ENCODE results near the gene NTN1.

The NTN1 gene

DNA sequence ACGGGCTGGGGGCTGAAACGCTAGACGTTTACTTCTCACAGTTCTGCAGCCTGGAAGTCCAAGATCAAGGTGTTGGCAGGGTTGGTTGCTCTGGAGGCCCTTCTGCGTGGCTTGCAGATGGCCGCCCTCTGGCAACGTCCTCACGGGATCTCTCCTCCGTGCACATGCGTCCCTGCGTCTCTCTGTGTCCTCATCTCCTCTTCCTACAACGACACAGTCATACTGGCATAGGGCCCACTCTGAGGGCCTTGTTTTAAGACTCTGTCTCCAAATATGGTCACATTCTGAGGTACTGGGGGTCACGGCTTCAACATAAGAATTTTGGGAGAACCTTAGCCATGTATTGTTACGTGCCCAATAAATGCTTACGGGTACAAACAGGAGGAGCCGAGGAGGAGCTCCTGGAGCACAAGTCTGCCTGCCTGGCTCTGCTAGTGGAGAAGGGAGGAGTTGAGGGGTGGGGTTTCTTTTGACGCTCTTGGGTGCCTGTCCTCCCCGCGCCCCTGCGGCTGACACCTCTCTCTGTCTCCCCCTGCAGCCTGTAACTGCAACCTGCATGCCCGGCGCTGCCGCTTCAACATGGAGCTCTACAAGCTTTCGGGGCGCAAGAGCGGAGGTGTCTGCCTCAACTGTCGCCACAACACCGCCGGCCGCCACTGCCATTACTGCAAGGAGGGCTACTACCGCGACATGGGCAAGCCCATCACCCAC lies 141.1 kb downstream of the NTN1 start:
- DNase-seq (ENCODE audit: low read depth) = no peak

DNA sequence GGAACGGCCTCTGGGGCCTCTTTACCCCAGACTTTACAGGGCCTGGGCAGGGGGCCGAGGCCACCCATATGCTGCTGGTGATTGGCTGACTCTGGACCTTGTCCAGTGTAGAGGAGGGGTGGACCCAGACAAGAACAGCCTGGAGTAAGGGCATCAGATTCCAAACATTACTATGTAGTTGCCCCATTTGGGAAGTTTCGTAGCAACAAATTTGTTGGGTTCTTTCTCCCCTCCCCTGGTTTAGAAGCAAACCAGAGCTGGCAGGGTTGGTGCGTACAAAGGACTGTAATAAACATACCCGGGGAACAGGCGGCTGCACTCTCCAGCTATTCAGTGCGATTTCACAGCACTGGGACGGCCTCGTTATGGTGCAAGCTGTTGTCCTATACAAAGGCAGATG lies 145.5 kb downstream of the NTN1 start:
- no peak for DNase-seq (ENCODE audit: low read depth)

DNA sequence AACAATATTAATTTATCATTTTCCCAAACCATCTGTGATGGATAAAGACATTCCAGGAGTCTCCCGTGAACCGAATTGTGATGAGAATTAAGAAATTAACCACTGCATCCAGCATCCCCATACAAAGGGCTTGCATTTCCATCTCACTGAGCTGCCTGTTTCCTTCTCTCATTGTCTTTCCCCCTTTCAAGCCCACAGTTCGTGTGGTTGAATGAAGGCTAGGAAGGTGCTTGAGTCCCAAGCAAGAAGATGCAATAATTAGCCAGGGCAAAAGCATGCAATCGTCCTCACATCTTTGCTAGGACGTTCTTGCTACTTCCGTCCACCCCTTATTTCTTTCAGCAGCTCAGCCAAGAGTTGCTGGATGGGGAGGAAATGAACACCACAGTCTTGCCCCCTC lies 146.1 kb downstream of the NTN1 start:
- DNase-seq (ENCODE audit: low read depth) = no peak

DNA sequence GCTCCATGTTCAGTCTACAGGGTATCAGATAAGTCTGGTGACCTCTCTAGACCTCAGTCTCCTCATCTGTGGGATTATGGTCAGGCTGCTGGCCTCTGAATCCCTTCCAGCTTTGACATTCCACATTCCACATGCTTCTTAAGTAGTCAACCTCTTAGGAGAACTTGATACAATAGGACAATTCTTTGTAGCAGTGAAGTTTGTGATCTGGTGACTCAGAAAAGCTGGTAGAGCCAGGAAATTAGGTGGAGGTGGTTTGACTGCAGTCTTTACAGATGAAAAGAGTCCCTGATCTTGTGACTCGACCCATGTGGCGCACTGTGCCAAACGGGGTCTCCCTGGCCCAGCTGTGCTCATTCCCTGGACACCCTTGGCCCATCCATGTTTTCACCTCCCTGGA lies 147.8 kb downstream of the NTN1 start:
- DNase-seq (ENCODE audit: low read depth) = no peak

DNA sequence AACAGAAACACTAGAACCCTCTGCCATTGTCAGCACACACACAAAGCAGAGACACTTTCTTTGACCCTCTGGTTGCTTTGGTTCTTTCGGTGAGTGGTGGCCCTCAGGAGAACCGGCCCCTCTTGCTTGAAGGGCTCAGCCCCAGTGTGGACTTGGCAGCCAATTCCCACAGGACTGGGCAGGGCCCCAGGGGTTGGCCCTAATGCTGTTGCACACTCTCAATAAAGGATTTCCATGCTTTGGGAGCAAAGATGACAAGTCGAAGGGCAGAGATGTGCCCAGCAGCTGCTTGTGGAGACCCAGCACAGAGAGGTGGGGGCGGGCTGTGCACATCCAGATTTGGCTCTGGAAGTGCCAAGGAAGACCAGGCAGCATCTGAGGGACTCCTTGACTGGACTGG lies 149.0 kb downstream of the NTN1 start:
- no peak for DNase-seq (ENCODE audit: low read depth)

DNA sequence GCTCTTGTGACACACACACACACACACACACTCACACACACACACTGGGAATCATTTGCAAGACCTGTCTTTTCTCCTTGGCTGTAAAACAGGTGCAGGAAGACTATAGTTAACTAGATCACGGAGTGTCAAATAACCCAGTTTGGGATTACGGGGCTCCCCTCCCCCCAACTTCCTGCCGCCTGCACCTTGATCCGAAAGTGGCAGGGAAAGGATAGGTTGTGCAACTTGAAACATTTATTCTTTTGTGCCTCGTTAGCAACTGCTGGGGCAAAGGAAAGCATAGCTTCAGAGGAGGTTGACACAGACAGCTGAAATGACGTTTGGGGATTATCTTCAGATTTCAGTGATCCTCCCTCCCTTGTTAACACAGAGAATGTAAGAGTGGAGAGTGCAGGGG lies 149.5 kb downstream of the NTN1 start:
- DNase-seq (ENCODE audit: low read depth) = no peak

DNA sequence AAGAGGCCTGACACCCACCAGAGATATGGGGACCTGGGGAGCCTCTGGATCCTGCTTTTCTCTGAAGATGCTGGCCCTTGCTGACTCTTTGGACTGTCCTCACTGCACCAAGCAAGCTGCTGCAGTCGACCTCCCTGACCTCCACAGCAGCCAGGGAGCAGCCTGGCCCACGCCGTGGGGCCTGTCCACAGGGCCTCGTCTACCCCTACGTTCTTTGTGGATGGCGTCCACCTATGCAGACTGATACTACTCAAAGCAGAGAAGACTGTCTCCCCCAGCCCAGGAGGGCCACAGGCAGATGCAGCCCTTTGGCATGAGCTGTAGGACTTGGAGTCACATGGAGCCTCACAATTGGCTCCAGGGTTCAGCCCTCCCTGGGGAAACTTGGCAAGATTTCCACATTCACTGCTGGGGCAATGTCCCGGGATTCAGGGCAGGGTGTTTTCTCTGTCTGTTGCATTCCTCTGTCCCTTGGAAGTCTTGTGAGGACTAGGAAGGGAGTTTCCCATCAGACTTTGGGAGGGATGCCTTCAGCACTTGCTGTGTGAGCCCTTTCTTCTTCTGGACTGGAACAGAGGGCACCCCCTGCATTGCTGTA lies 152.2 kb downstream of the NTN1 start:
- DNase-seq (ENCODE audit: low read depth) = no peak

DNA sequence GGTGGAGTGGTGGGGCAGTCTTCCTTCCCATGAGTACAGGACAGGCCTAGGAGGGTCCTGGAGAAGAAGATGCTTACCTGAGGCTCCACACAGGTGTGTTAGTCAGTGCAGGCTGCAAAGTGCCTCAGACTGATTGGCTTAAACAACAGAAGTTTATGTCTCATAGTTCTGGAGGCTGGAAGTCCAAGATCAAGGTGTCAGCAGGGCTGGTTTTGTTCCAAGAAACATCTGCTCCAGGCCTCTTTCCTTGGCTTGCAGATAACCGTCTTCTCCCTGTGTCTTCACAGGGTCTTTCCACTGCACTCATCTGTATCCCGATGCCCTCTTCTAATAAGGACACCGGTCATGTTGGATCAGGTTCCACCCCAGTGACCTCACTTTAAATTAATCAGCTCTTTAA lies 153.0 kb downstream of the NTN1 start:
- DNase-seq (ENCODE audit: low read depth) = no peak

DNA sequence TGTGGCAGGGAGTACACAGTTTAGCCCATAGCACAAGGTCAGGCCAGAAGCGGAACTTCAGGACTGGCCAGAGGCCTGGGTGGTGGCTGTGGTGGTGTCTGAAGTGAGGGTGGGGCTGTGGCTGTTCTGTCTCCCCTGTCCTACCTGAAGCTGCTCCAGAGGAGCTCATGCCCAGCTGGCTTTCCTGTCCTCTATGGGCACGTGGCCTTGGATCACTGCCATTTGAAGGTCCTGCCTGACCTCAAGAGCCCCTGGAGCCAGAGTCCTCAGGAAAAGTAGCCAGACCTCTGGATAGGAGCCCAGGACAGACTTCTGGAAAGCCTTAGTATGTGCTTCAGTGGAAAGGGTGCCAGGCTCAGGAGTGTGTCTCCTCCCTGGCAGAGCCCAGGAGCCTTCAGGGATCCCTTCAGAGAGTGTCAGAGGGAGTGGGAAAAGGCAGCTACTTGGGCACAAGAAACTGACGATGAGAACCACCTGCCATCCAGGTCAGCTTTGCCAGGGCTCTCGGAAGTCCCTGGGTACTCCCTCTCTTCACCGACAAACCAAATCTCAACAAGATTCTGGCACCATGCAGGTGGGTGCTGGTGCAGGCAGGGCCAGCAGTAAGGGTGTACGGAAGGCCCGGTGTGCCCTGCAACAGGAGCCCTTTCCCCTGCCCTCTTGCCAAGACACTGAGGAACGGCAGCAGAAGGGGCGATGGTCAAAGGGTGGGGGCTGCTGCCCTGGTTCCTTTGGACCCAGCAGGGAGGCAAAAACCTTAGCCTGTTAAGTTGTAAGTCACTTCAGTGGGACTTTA lies 153.7 kb downstream of the NTN1 start:
- DNase-seq (ENCODE audit: low read depth) = no peak

DNA sequence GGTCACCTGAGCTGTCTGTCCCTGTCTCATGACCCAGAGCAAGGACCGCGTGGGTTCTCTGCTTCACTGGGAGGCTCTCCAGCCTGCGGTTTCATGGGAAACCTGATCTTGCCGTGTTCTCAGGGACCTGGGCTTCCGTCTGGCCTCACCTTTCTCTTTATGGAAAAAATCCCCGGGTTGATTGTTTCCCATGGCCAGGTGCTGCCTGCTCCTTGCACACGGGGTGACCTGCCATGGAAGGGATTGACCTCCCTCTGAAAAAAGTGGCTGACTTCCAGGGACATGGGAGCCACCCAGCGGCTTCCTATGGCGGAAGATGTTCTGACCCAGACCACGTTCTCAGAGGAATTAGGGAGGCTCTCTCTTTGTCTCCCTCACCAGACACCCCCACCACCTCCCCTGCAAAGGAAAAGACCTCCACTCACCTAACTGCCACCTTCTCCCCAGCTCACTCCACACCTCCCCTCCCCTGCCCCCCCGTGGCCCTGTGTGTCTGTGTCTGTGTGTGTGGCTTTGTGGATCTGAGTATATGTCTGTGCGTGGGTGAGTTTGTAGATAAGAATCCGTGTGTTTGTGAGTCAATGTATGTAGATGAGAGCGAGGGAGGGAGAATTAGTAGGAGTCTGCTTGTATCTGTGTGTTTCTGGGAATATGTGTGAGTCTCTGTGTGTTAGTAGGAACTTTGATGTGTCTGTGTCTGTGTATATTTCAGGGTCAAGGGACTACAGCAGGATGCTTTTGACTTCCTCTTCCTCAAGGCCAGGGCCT lies 154.6 kb downstream of the NTN1 start:
- no peak for DNase-seq (ENCODE audit: low read depth)

DNA sequence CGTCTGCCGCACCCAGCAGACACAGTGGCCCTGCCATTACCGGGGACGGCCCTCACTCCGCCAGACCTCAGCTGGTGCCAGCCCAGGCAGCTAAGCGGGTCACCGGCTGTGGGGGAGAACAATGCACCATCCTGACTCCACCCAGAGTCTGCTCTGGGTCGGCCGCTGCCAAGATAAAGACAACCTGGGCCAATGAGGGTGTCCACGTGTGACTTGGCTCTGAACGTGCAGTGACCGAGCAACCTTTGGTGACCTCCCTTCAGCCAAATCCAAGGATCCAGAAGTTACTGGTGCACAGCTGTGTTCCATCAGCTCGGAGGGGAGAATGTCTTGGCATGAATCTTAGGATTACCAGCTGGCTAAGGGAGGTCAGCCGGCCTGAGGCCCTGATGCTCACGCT lies 155.9 kb downstream of the NTN1 start:
- no peak for DNase-seq (ENCODE audit: low read depth)

DNA sequence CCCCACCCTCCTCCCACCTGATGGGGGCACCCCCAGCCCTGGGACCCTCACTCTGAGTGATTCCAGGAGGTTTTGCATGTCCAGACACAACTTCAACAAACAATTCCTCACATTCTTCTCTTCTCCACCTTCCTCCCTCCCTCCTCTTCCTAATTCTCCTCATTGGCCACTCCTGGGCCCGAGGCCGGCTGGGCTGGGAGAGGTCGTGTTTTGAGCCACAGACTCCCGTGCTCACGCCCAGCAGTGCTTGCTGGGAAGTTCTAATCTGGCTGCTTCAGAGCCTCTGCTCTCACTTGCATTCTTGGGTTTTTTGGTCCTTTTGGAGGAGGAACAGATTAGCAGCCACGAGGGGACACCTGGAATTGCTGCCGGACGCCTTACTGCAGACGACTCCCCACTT lies 157.0 kb downstream of the NTN1 start:
- DNase-seq (ENCODE audit: low read depth) = no peak

DNA sequence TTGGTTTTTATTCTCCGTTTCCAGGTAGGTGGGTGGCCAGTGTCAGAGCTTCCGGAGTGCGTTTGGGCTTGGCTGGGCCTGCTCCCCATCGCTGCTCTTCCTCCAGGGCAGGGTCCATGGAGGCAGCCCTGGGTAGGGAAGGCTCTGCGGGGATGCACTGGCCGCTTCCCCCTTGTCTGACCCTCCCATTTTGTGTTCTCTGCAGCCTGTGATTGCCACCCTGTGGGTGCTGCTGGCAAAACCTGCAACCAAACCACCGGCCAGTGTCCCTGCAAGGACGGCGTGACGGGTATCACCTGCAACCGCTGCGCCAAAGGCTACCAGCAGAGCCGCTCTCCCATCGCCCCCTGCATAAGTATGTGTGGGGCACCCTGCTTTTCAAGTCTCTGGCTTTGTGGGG lies 158.3 kb downstream of the NTN1 start:
- no peak for DNase-seq (ENCODE audit: low read depth)

DNA sequence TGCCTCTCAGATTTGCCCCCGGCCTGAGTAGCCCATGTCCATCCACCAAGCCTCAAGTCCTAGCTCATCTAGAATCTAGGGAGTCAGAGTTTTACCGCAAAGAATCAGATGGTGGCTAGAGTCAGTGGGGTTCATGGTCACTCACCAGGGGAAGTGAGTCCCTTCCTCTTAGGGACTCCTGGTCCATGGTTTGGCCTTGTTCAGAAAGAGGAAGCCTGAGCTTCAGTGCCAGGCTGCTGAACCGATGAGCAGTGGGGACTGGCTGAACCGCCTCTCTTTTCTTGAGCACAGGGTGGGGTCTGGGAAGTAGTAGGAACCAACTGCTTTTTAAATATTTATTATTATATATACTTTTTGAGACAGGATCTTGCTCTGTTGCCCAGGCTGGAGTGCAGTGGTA lies 160.3 kb downstream of the NTN1 start:
- no peak for DNase-seq (ENCODE audit: low read depth)

DNA sequence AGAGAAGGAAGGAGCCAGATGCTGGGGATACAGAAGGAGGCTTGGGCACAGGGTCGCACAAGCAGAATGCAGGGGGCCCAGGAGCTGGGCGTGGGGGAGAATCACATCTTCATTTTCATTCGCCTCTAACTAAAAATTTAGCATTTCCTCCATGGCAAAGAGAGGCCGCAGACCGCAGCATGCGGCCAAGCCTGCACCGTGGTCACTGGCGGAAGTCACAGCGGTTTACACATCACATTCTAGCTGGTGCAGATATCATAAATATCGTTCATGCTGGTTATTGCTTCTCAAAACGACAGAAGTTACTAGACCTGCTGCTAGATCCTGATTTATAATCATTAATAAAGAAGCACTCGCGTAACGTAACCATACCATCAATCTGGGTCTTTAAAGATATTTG lies 162.0 kb downstream of the NTN1 start:
- no peak for DNase-seq (ENCODE audit: low read depth)

DNA sequence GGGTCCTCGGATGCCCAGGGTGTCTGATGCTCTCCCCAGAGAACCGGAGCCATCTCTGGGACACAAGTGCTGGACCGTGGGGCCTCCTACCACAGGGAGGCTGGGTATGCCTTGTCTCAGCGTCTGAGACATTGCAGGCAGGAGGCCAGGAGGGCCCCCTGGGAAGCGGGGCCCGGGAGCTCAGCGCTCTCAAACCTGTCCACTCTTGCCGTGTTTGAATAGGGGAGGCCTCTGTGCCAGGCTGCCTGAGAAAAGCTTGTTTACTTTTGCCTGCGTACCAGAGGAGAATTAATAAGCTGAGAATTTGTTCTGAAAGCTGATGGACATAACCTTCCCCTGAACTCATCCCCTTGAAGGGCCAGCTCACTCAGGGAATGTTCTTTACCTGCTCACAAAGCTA lies 163.8 kb downstream of the NTN1 start:
- DNase-seq (ENCODE audit: low read depth) = no peak

DNA sequence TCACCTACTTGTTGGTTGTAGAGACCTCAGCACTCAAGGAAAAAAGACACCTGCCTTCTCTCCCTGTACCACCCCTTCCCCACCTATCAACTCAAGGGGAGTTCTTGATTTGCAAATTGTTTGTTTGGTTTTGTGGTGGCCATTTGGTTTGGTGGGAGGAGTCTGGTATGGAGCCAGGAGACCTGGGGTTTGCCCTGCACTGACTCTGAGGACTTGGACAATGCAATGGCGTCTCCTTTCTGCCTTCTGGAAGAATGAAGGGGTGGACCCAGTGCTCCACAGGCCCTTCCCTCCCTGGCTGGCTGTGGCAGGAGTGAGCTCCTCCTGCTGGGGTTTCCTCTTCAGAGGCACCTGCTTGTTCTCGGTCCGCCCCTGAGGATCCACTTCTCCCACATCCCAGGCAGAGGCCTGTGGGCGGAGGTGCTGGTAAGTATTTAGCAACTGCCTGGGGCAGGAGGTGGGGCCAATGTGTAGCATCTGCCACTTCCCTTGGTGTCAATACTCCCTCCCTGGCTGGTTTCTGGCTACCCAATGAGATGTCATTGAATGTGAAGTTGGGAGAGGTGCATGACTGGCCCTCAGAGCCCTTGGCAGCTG lies 164.5 kb downstream of the NTN1 start:
- DNase-seq (ENCODE audit: low read depth) = no peak

DNA sequence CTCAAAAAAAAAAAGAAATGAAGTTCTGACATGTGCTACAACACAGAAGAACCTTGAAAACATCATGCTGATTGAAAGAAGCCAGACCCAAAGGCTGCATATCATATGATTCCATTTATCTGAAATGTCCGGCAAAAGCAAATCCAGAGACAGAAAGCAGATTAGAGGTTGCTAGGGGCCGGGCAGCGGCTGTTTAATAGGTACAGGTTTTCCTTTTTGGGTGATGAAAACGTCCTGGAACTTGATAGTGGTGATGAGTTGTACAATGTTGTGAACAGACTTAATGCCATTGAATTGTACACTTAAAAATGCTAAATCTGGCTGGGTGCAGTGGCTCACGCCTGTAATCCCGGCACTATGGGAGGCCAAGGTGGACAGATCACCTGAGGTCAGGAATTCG lies 166.5 kb downstream of the NTN1 start:
- DNase-seq (ENCODE audit: low read depth) = no peak

DNA sequence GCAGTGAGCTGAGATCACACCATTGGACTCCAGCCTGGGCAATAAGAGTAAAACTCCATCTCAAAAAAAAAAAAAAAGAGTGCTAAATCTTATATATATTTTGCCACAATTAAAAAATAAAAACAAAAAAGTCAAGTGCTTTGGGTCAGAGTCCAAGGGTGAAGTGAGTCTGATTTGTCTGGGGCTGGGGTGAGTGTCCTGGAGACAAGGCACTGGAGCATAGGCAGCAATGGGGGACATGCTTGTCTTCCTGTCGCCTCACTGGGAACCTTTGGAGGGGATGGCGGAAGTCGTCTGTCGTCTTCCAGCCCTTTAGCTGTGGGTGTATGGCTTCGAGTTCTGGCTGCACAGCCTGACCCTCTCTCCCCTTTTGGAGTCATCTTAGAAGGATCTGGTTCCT lies 167.1 kb downstream of the NTN1 start:
- DNase-seq (ENCODE audit: low read depth) = no peak

DNA sequence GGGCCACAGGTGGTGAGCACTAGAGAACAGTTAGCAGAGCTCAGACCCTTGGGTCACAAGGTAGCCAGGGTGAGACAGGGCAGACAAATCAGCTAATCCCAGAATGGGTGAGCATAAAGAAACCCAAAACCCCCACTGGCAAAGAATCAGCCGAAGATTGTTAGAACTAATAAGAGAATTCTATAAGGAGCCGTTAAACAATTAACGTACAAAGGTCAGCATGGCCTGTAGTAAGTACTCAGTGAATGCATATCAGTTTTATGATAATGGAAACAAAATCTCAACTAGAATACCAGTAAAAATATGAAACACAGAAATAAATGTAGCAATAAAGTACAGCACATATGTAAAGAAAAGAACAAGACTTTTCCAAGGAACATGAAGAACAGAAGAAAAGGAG lies 168.6 kb downstream of the NTN1 start:
- no peak for DNase-seq (ENCODE audit: low read depth)

DNA sequence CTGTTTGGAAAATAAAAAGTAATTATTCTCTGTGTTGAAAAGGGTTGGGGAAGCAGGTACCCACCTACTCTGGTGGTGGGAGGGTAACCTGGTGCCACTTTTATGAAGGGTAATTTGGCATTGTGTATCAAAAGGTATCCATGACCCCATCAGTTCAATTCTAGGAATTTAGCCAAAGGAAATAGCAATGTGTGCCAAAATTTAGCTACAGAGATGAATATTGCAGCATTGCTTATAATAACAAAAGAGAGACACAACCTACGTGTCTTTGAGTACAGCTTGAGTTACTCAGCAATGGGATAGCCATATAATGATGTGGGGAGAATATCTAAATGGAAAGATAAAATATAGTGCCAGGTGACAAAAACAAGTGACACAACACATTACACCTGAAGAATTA lies 170.7 kb downstream of the NTN1 start:
- no peak for DNase-seq (ENCODE audit: low read depth)

DNA sequence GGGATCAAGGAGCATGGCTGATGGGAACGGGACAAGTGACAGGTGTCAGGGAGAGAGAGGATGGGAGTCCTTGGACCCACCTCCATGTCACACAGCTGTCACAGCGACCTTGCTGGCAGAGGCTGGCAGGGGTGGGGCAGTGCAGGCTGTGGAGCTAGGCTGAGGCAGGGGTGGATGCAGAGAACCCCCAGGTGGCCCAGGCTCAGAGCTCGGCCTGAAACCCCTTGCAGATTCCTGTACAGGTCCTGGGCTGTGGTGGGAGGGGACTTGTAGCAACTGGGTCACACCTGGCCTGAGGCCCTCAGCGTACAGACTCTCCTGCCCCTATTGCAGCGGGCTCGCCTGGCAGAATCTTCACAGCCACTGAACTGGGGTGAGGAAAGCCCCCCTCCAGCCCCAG lies 174.1 kb downstream of the NTN1 start:
- no peak for DNase-seq (ENCODE audit: low read depth)

Data from HS-27A (cell line).